Measurements from ENCODE around the gene FAM184A.
"Not testable (repeated sequence)": the region's sequence is repeated elsewhere in the genome, so short reads cannot be mapped to it uniquely, and the experiment has no call there.

FAM184A gene

DNA sequence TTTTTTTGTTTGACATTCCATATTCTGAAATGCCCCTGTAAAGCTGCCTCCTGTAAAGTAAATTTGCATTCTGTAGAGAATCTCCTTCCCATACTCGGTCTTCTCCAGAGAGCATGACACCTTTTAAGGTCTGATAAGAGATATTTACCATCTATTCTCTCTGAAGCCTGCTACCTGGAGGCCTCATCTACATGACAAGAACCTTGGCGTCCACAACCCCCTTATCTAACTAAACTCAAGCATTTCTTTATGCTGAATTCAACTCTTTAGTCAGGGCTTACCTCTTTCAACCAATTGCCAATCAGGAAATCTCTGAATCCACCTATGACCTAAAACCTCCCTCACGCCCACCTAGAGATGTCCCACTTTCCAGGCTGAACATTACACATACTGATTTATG lies 51.6 kb downstream of the FAM184A start:
- in situ Hi-C loops (cut with MboI; ENCODE audit: low sequenced_read_pairs, unreplicated experiment), result no loop called here
- TF ChIP-seq, protein P1, sequence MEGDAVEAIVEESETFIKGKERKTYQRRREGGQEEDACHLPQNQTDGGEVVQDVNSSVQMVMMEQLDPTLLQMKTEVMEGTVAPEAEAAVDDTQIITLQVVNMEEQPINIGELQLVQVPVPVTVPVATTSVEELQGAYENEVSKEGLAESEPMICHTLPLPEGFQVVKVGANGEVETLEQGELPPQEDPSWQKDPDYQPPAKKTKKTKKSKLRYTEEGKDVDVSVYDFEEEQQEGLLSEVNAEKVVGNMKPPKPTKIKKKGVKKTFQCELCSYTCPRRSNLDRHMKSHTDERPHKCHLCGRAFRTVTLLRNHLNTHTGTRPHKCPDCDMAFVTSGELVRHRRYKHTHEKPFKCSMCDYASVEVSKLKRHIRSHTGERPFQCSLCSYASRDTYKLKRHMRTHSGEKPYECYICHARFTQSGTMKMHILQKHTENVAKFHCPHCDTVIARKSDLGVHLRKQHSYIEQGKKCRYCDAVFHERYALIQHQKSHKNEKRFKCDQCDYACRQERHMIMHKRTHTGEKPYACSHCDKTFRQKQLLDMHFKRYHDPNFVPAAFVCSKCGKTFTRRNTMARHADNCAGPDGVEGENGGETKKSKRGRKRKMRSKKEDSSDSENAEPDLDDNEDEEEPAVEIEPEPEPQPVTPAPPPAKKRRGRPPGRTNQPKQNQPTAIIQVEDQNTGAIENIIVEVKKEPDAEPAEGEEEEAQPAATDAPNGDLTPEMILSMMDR (IDR thresholded peaks at IDR 0.05; ENCODE audit: borderline replicate concordance, control extremely low read depth, extremely low read depth, insufficient read depth, missing control alignments), result no peak
- DNase-seq (ENCODE audit: low spot score), result no peak

DNA sequence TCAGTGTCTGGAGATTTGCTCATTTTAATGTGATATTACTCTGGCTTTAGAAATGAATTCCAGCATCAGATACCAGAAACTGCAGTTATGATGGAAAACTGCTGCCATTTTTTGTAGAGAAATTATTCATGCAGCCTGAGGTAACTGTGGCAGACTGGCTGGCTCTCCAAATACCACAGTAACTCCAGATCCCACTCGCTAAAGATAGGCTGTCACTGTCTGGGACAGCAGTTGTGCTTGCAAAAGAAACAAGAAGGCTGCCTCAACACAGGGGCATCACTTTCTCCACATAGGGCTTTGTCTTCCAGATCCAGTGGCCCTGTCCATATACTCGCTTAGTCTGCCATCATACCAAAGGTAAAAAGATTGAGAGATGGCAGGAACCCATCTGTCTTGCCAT lies 52.7 kb downstream of the FAM184A start:
- no peak for DNase-seq (ENCODE audit: low spot score)
- in situ Hi-C loops (cut with MboI; ENCODE audit: low sequenced_read_pairs, unreplicated experiment), result no loop called here
- TF ChIP-seq, protein P1 (IDR thresholded peaks at IDR 0.05; ENCODE audit: borderline replicate concordance, control extremely low read depth, extremely low read depth, insufficient read depth, missing control alignments), result no peak

DNA sequence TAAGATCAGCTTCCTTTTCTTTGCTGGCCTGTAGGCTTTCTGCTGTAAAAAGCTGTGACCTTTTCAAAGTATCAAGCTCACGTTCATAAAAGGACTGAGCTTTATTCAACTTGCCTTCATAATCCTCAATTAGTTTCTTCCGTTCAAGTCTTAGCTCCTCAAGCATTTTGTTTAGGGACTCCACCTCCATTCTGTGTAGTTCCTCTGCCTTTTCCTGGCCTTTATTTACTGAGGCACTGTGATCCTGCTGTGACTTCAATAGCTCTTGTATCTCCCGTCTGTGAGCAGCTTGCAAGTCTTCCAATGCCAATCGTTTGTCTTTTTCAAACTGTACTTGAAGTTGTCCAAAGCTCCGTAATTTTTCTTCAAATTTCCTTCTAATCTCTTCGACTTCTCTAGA lies 54.4 kb downstream of the FAM184A start:
- in situ Hi-C loops (cut with MboI; ENCODE audit: low sequenced_read_pairs, unreplicated experiment), result no loop called here
- DNase-seq (ENCODE audit: low spot score), result no peak
- TF ChIP-seq, protein P1 (IDR thresholded peaks at IDR 0.05; ENCODE audit: borderline replicate concordance, control extremely low read depth, extremely low read depth, insufficient read depth, missing control alignments), result no peak

DNA sequence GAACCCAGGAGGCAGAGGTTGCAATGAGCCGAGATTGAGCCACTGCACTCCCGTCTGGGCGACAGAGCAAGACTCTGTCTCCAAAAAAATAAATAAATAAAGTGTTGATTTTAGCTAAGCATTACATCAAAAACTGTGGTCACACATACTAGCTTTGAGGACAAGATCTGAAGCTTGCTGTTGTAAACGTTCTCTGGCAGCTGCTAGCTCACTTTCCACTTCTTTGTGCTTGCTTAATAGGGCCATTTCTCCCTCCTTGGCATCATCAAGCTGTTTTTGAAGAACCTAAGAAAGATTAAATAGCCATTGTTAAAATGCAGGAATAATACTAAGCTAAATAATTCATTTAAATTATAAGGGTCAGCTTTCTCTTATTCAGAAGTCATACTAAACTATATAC lies 55.7 kb downstream of the FAM184A start:
- no peak for DNase-seq (ENCODE audit: low spot score)
- in situ Hi-C loops (cut with MboI; ENCODE audit: low sequenced_read_pairs, unreplicated experiment), result no loop called here
- TF ChIP-seq, protein P1 (IDR thresholded peaks at IDR 0.05; ENCODE audit: borderline replicate concordance, control extremely low read depth, extremely low read depth, insufficient read depth, missing control alignments), result no peak

DNA sequence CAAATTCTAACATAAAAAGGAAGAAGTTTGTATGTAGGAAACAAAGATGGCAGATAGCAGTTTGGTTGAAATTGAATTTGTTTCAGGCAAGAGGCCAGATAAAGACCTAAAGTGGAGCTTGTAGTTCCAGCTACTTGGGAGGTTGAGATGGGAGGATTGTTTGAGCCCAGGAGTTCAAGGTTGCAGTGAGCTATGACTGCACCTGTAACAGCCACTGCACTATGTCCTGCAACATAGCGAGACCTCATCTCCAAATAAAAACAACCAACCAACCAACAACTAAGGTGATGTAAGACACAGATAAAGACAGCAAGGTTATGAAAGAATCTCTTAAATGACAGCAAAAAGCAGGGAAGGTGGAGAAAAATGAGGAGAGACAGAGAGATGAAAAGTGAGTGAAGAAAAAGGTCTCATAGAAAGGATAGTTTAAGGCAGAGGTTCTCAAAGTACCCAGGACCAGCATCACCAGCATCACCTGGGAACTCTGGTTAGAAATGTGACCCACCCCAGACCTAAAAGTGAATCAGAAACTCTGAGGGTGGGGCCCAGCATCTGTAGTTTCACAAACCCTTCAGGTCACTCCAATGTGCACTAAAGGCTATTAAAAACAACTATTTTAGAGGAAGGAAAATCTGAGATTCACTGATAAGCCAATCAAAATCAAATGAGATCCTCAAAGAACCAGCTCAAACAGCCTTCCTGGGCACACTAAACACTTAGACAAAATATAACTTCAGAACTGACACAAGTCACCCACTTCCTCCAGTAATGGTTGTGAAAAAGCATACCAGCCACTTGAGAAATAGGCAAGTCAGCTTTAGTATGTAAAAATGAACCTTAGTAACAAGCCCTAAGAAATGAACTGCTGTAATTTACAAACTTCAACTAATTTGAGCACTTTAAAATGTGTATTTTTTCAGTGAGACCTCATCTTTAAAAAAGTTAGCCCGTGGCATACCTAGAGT lies 57.6 kb downstream of the FAM184A start:
- TF ChIP-seq, protein P1 (IDR thresholded peaks at IDR 0.05; ENCODE audit: borderline replicate concordance, control extremely low read depth, extremely low read depth, insufficient read depth, missing control alignments), result no peak
- DNase-seq (ENCODE audit: low spot score), result no peak
- in situ Hi-C loops (cut with MboI; ENCODE audit: low sequenced_read_pairs, unreplicated experiment), result no loop called here

DNA sequence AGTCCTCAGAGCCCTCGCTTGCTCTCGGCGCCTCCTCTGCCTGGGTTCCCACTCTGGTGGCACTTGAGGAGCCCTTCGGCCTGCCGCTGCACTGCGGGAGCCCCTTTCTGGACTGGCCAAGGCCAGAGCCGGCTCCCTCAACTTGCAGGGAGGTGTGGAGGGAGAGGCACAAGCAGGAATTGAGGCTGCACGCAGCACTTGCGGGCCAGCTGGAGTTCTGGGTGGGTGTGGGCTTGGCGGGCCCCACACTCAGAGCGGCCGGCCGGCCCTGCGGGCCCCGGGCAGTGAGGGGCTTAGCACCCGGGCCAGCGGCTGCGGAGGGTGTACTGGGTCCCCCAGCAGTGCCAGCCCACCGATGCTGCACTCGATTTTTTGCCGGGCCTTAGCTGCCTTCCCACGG lies 63.3 kb downstream of the FAM184A start:
- in situ Hi-C loops (cut with MboI; ENCODE audit: low sequenced_read_pairs, unreplicated experiment); DNase-seq (ENCODE audit: low spot score): not testable (repeated sequence)

DNA sequence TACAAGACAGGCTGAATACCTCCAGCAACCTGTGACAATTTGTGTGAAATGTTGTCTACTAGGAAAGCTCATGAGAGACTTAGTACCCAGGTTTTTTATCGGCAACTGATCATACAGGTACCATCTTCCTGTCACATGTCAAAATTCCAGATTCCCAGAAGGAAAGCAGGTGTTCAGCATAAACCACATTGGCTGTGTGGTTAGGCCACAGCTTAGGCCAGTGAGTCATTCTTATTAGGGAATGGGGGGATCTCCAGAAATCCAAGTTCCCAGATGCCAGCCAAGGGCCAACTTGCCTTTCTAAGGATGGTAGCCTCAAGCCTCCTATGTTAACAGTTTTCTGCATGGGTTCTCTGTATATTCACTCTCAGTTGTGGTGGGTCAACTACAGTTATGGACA lies 65.9 kb downstream of the FAM184A start:
- in situ Hi-C loops (cut with MboI; ENCODE audit: low sequenced_read_pairs, unreplicated experiment), result no loop called here
- TF ChIP-seq, protein P1 (IDR thresholded peaks at IDR 0.05; ENCODE audit: borderline replicate concordance, control extremely low read depth, extremely low read depth, insufficient read depth, missing control alignments), result no peak
- no peak for DNase-seq (ENCODE audit: low spot score)

DNA sequence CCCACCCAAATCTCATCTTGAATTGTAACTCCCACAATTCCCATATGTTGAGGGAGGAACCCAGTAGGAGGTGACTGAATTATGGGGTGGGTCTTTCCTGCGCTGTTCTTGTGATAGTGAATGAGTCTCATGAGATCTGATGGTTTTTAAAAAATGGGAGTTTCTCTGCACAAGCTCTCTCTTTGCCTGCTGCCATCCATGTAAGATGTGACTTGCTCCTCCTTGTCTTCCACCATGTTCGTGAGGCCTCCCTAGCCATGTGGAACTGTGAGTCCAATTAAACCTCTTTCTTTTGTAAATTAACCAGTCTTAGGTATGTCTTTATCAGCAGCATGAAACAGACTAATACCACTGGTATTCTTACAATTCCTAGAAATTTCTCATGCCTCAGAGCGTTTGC lies 69.2 kb downstream of the FAM184A start:
- in situ Hi-C loops (cut with MboI; ENCODE audit: low sequenced_read_pairs, unreplicated experiment); DNase-seq (ENCODE audit: low spot score): not testable (repeated sequence)

All from GM13976 (cell line).